DND-41 (cell line): ENCODE measurements around the gene TFAP2B.
A peak's percentile ranks its signal among the peaks of the same experiment; 100 is the strongest.

ENCODE experiments used
- ATAC-seq: fragments of 200-7000 bp; cut with Tn5 transposase; 3 replicates; pipeline ENCODE4 v1.9.1; 2021; ENCODE audit warnings: low read depth; ENCODE audit not compliant: insufficient read depth
- DNase-seq: peaks from one replicate; pipeline ENCODE4 v3.0.0-alpha.2; 2020
- H2AFZ ChIP-seq: 2 replicates; pipeline ENCODE4 v1.6.0; 2012; ENCODE audit warnings: low read depth, low read length
- H3K27ac ChIP-seq: 2 replicates; pipeline ENCODE4 v1.5.1; 2012; ENCODE audit warnings: low read length, inconsistent platforms
- H3K27me3 ChIP-seq: fragments of 200-600 bp; sonication (generic); 2 replicates; pipeline ENCODE4 v1.6.0; 2012; ENCODE audit warnings: low read length, mild to moderate bottlenecking, inconsistent platforms; ENCODE audit not compliant: insufficient read depth, poor library complexity
- H3K36me3 ChIP-seq: 2 replicates; pipeline ENCODE4 v1.5.1; 2012; ENCODE audit warnings: low read length, inconsistent platforms; ENCODE audit not compliant: insufficient read depth
- H3K4me1 ChIP-seq: 2 replicates; pipeline ENCODE4 v1.5.1; 2012; ENCODE audit warnings: mild to moderate bottlenecking, low read length; ENCODE audit not compliant: insufficient read depth
- H3K4me2 ChIP-seq: 2 replicates; pipeline ENCODE4 v1.6.0; 2012; ENCODE audit warnings: mild to moderate bottlenecking, moderate library complexity, low read length, inconsistent platforms; ENCODE audit not compliant: insufficient read depth
- H3K4me3 ChIP-seq, 2 experiments: fragments of 200-600 bp in 1 of 2; shearing (Covaris generic) in 1 of 2; 2 replicates each; pipeline ENCODE4 v1.5.1; 2012 to 2016; ENCODE audit warnings: inconsistent platforms in 2 of 2, low read length in 2 of 2, mild to moderate bottlenecking in 2 of 2, low read depth in 1 of 2, moderate library complexity in 1 of 2
- H3K79me2 ChIP-seq: 2 replicates; pipeline ENCODE4 v1.6.0; 2012; ENCODE audit warnings: low read length, inconsistent platforms; ENCODE audit not compliant: insufficient read depth
- H3K9ac ChIP-seq: 2 replicates; pipeline ENCODE4 v1.6.0; 2012; ENCODE audit warnings: low read depth, mild to moderate bottlenecking, inconsistent platforms, low read length, moderate library complexity
- H3K9me3 ChIP-seq: 2 replicates; pipeline ENCODE4 v1.5.1; 2012; ENCODE audit warnings: low read length, moderate library complexity, mild to moderate bottlenecking, inconsistent platforms; ENCODE audit not compliant: insufficient read depth, severe bottlenecking
- H4K20me1 ChIP-seq: 2 replicates; pipeline ENCODE4 v1.6.0; 2012; ENCODE audit warnings: low read length; ENCODE audit not compliant: insufficient read depth
- EZH2 ChIP-seq: IDR thresholded peaks from 3 replicates; pipeline ENCODE4 v1.6.1; 2012; ENCODE audit warnings: borderline replicate concordance, low read depth, mild to moderate bottlenecking, moderate library complexity, low read length, inconsistent platforms; ENCODE audit not compliant: severe bottlenecking
- TF ChIP-seq, protein P1 (sequence below): IDR thresholded peaks from 2 replicates; pipeline ENCODE4 v1.5.1; 2012; ENCODE audit warnings: borderline replicate concordance, low read length, moderate library complexity, mild to moderate bottlenecking; ENCODE audit not compliant: poor library complexity, severe bottlenecking; ENCODE audit errors: extremely low read depth

The TFAP2B gene

GRCh38 chr6:50804283-50804682 lies 14.4 kb upstream of the TFAP2B start:
- no peaks in the 10 kb centered on the region for H3K9me3 ChIP-seq
- H3K4me1 ChIP-seq = no peaks in the 10 kb centered on the region
- DNase-seq = no peak
- no peaks in the 10 kb centered on the region for H3K27me3 ChIP-seq
- H3K27ac ChIP-seq = no peak overlapping the region
- TF ChIP-seq EZH2 = no peak
- TF ChIP-seq, protein P1, sequence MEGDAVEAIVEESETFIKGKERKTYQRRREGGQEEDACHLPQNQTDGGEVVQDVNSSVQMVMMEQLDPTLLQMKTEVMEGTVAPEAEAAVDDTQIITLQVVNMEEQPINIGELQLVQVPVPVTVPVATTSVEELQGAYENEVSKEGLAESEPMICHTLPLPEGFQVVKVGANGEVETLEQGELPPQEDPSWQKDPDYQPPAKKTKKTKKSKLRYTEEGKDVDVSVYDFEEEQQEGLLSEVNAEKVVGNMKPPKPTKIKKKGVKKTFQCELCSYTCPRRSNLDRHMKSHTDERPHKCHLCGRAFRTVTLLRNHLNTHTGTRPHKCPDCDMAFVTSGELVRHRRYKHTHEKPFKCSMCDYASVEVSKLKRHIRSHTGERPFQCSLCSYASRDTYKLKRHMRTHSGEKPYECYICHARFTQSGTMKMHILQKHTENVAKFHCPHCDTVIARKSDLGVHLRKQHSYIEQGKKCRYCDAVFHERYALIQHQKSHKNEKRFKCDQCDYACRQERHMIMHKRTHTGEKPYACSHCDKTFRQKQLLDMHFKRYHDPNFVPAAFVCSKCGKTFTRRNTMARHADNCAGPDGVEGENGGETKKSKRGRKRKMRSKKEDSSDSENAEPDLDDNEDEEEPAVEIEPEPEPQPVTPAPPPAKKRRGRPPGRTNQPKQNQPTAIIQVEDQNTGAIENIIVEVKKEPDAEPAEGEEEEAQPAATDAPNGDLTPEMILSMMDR = no peak
- no peak overlapping the region for H2AFZ ChIP-seq
- H3K36me3 ChIP-seq = no peaks in the 10 kb centered on the region
- no peak overlapping the region for H3K4me2 ChIP-seq
- ATAC-seq = no peak
- H3K79me2 ChIP-seq = no peaks in the 10 kb centered on the region
- no peak overlapping the region for H3K9ac ChIP-seq
- H3K4me3 ChIP-seq = no peak overlapping the region
- H4K20me1 ChIP-seq = no peaks in the 10 kb centered on the region

GRCh38 chr6:50807035-50807434 lies 11.6 kb upstream of the TFAP2B start:
- Histone ChIP-seq H4K20me1 (no peaks in the 10 kb centered on the region), H2AFZ (no peak overlapping the region), H3K27ac (no peak overlapping the region), H3K4me3 (no peak overlapping the region), H3K9ac (no peak overlapping the region), H3K4me2 (no peak overlapping the region), H3K36me3 (no peaks in the 10 kb centered on the region), H3K79me2 (no peaks in the 10 kb centered on the region), H3K27me3 (no peaks in the 10 kb centered on the region), H3K4me1 (no peaks in the 10 kb centered on the region), H3K9me3 (no peaks in the 10 kb centered on the region)
- no peak for ATAC-seq
- no peak for DNase-seq
- TF ChIP-seq, protein P1 = no peak
- TF ChIP-seq EZH2 = no peak

DNA sequence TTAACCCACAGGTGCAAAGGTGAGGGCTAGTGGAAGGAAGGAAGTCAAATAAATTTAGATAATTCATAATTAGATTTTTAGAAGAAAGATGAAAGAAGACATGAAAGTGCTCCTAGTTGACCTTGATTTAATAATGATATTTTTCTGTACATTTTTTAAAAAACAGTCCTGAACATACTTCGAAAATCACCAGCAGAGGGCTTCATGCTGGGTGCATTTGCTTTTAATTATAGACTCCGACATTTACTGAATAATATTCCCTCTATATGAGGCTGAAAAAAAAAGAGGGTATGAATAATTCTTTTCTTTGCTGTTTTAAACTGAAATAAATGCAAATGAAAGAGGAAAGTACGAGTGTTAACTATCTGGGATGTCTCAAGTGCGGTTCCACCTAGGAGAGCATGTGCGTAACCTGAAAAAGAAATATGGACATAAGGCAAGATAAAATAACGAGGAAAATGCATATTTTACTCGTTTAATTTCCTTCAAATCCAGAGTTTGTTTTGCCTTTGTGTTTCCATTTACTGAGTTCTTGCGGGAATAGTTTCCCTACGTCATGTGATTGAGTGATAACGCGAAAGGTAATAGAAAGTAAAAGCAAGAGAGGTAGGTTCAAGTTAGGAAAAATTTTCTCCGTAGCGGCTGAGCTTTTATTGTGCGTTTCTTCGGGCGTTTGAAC lies 3.1 kb upstream of the TFAP2B start:
- H2AFZ ChIP-seq = peak overlapping the region; percentile 80
- H3K27me3 ChIP-seq = peaks cover 19% of the 10 kb centered on the region
- H3K79me2 ChIP-seq = no peaks in the 10 kb centered on the region
- peak overlapping the region; percentile 40 for H3K9ac ChIP-seq
- no peaks in the 10 kb centered on the region for H3K9me3 ChIP-seq
- H3K4me3 ChIP-seq = peak overlapping the region; percentile 31 to 57; a peak in 3 of 4 replicates
- no peaks in the 10 kb centered on the region for H4K20me1 ChIP-seq
- ATAC-seq (peak; percentile 39; the same call in 1 of the 3 replicates), DNase-seq (no peak)
- H3K27ac ChIP-seq = no peak overlapping the region
- H3K4me2 ChIP-seq = peak overlapping the region; percentile 71
- peaks cover 6% of the 10 kb centered on the region for H3K4me1 ChIP-seq
- TF ChIP-seq, protein P1 = peak; percentile 35
- peak; percentile 74 for TF ChIP-seq EZH2
- H3K36me3 ChIP-seq = no peaks in the 10 kb centered on the region
